PC-3 (cell line): ENCODE data around the gene PPP1R3F. TPM values are rescaled to one million over a fixed set of nuclear protein-coding genes. Genes with fewer than 3 reads are reported as not detected.
"Not testable (repeated sequence)": the region's sequence is repeated elsewhere in the genome, so short reads cannot be mapped to it uniquely, and the experiment has no call there.

ENCODE experiments used
- ATAC-seq: fragments of 200-7000 bp; cut with Tn5 transposase; 2 replicates; pipeline ENCODE4 v1.9.1; 2020; ENCODE audit warnings: mild to moderate bottlenecking, moderate library complexity
- BruUV-seq: library from RNA; stranded (reverse); fragments of 400-500 nt; replicated peaks from 2 replicates; lab custom pipeline; 2021; lab: Mats Ljungman, UMichigan
- CTCF ChIA-PET: fragments of 300-600 bp; sonication (Branson Sonifier 250); formaldehyde crosslinking; loops from one replicate; lab custom pipeline; 2022; ENCODE audit warnings: antibody characterized with exemption; lab: Charles Lee
- POLR2A ChIA-PET: fragments of 300-600 bp; sonication (Branson Sonifier 250); formaldehyde crosslinking; loops from one replicate; lab custom pipeline; 2022; ENCODE audit warnings: antibody characterized with exemption; ENCODE audit not compliant: unreplicated experiment; lab: Charles Lee
- DNase-seq: peaks from one replicate; pipeline ENCODE4 v3.0.0-alpha.2; 2015
- H2AFZ ChIP-seq: fragments of 300-600 bp; sonication (generic); 2 replicates; pipeline ENCODE4 v1.6.0; 2016; ENCODE audit warnings: antibody characterized with exemption, low read length
- H3F3A ChIP-seq: fragments of 300-600 bp; sonication (generic); one replicate; pipeline ENCODE4 v1.6.0; 2017; ENCODE audit warnings: antibody characterized with exemption, low read length, control low read depth, mild to moderate bottlenecking; ENCODE audit not compliant: unreplicated experiment
- H3K27ac ChIP-seq: fragments of 300-600 bp; sonication (generic); 2 replicates; pipeline ENCODE4 v1.5.1; 2016; ENCODE audit warnings: mild to moderate bottlenecking, low read length
- H3K27me3 ChIP-seq: fragments of 300-600 bp; sonication (generic); 2 replicates; pipeline ENCODE4 v1.6.1; 2016; ENCODE audit warnings: low read length, mixed read lengths
- H3K36me3 ChIP-seq: fragments of 300-600 bp; sonication (generic); 2 replicates; pipeline ENCODE4 v1.6.1; 2016; ENCODE audit warnings: low read depth, mixed run types, low read length, mixed read lengths
- H3K4me1 ChIP-seq: fragments of 300-600 bp; sonication (generic); 2 replicates; pipeline ENCODE4 v1.5.1; 2016; ENCODE audit warnings: low read length; ENCODE audit not compliant: insufficient read depth
- H3K4me2 ChIP-seq: fragments of 300-600 bp; sonication (generic); 2 replicates; pipeline ENCODE4 v1.6.0; 2016; ENCODE audit warnings: low read length
- H3K4me3 ChIP-seq: fragments of 300-600 bp; sonication (generic); 2 replicates; pipeline ENCODE4 v1.5.1; 2016; ENCODE audit warnings: mild to moderate bottlenecking, low read length, mixed read lengths
- H3K79me2 ChIP-seq: fragments of 300-600 bp; sonication (generic); 2 replicates; pipeline ENCODE4 v1.6.1; 2017; ENCODE audit warnings: low read length, mixed read lengths
- H3K9ac ChIP-seq: fragments of 300-600 bp; sonication (generic); 2 replicates; pipeline ENCODE4 v1.6.0; 2016; ENCODE audit warnings: mild to moderate bottlenecking, low read length
- H3K9me2 ChIP-seq: fragments of 300-600 bp; sonication (generic); replicated peaks from 2 replicates; pipeline ENCODE4 v1.6.1; 2016; ENCODE audit warnings: mixed run types, low read length, mixed read lengths
- H3K9me3 ChIP-seq: fragments of 300-600 bp; sonication (generic); 2 replicates; pipeline ENCODE4 v1.6.1; 2016; ENCODE audit warnings: low read length, mixed read lengths
- H4K20me1 ChIP-seq: fragments of 300-600 bp; sonication (generic); 2 replicates; pipeline ENCODE4 v1.6.1; 2016; ENCODE audit warnings: low read length, mixed read lengths
- intact Hi-C: fragments of 100-400 bp; cut with micrococcal nuclease; formaldehyde crosslinking; loops from 2 replicates; pipeline ENCODE4 v1.9.0; 2023
- total RNA-seq: library from RNA; depleted of rRNA; stranded (reverse); fragments of >200 nt; gene quantifications from 2 replicates; pipeline ENCODE4 v1.2.3, GENCODE V29; 2014; rRNA removed

PPP1R3F gene
- total RNA-seq, 1 experiment from 2014 or later = 11.8 TPM

DNA sequence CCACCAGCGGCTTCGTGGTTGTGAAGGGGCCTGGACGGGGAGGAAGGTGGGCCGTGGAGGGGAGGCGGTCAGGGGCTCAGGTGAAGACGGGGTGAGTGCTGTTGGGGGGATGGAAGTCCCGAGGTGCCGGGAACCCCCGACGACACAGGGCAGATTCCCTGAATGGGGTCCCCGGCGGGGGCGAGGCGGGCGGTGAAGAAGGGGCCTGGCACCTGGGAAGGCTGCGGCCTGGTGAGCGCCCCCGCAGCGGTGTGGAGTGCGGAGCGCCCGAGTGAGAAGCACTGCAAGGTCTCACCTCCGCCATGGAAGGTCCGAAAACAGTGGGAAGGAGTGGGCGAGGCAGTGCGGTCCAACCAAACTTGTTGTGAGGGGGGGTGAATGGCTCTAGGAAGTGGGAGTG, 62.2 kb downstream of the PPP1R3F start:
- BruUV-seq, DNase-seq, H4K20me1 ChIP-seq, H3K4me1 ChIP-seq, intact Hi-C loops, H3F3A ChIP-seq, H3K4me2 ChIP-seq, H3K4me3 ChIP-seq, H3K9ac ChIP-seq, CTCF ChIA-PET, H2AFZ ChIP-seq, H3K9me2 ChIP-seq, POLR2A ChIA-PET, ATAC-seq, H3K27ac ChIP-seq, H3K27me3 ChIP-seq, H3K36me3 ChIP-seq, H3K9me3 ChIP-seq, H3K79me2 ChIP-seq: not testable (repeated sequence)

Other genes with a start within 250 kb of the PPP1R3F start
- gene TFE3, start 226.4 kb upstream of the PPP1R3F start, total RNA-seq = 46.9 and 56.9 TPM in 2 replicates
- gene CCDC120, start 210.8 kb upstream of the PPP1R3F start, total RNA-seq = 5.3 and 7.1 TPM in 2 replicates
- 0.07 and 0.69 TPM in 2 replicates for gene PRAF2, start 195.8 kb upstream of the PPP1R3F start, total RNA-seq
- 27.2 and 34.8 TPM in 2 replicates for gene WDR45, start 189.9 kb upstream of the PPP1R3F start, total RNA-seq
- 54.2 TPM in 2 replicates for gene GPKOW, start 146.1 kb upstream of the PPP1R3F start, total RNA-seq
- gene MAGIX, start 107.0 kb upstream of the PPP1R3F start, total RNA-seq = 9.3 and 12.5 TPM in 2 replicates
- gene PLP2, start 97.9 kb upstream of the PPP1R3F start, total RNA-seq = 165 and 171 TPM in 2 replicates
- gene PRICKLE3, start 83.4 kb upstream of the PPP1R3F start, total RNA-seq = 16.5 and 29.1 TPM in 2 replicates
- gene SYP, start 69.6 kb upstream of the PPP1R3F start, total RNA-seq = 0.29 and 0.47 TPM in 2 replicates
- gene CACNA1F, start 36.5 kb upstream of the PPP1R3F start, total RNA-seq = not detected in 2 replicates
- gene CCDC22, start 34.3 kb upstream of the PPP1R3F start, total RNA-seq = 25.4 and 36.4 TPM in 2 replicates
- gene FOXP3, start 5.1 kb upstream of the PPP1R3F start, total RNA-seq = not detected in 2 replicates
- gene GAGE10, start 33.9 kb downstream of the PPP1R3F start, total RNA-seq = not detected in 2 replicates
- gene GAGE12J, start 52.2 kb downstream of the PPP1R3F start, total RNA-seq = not detected in 2 replicates
- gene GAGE13, start 61.8 kb downstream of the PPP1R3F start, total RNA-seq = not detected in 2 replicates